ENCODE results near the gene TBC1D22B. TPM values are rescaled to one million over a fixed set of nuclear protein-coding genes. Genes with fewer than 3 reads are reported as not detected.

The TBC1D22B gene, protein sequence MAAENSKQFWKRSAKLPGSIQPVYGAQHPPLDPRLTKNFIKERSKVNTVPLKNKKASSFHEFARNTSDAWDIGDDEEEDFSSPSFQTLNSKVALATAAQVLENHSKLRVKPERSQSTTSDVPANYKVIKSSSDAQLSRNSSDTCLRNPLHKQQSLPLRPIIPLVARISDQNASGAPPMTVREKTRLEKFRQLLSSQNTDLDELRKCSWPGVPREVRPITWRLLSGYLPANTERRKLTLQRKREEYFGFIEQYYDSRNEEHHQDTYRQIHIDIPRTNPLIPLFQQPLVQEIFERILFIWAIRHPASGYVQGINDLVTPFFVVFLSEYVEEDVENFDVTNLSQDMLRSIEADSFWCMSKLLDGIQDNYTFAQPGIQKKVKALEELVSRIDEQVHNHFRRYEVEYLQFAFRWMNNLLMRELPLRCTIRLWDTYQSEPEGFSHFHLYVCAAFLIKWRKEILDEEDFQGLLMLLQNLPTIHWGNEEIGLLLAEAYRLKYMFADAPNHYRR
- total RNA-seq = 2.1 TPM

DNA sequence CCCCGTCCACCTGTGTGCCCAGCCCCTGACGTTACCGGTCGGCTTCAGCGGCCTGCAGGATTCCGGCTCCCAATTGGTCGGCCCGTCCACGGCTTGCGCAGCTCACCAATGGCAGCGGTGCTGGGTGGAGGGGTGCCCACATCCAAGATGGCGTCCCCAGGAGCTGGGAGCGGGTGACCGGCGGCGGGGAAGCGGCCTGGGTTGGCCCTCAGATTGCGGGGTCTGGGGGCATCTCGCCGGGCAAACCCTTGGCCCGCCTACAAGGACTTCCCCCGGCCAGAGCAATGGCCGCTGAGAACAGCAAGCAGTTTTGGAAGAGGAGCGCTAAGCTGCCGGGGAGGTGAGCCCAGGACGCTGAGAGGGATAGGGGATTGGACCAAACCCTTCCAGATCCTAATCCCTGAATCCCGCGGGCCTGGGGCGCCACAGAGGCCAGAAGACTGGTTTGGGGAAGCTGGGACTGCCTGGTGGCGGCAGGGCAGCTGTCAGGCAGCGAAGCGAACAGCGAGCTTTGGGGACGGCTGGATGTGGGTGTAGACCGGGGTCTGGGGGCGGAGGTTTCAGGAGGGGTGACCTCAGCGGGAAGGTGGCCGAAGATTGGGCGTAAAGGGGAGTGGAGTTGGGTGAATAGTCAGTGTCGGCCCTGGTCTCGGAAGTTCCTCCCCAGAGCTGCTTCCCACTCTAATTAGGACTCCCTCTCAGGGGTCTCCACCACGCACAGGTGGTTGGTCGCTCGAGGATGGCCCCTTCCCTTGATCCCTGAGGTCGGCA is at the start of gene TBC1D22B, which contains the start of gene TMEM217:
TSS of gene TBC1D22B (plus strand) at position 139 of the 771 bp plus-strand sequence. CDS start at position 285, 146 bp downstream.
TSS of gene TMEM217 (minus strand) at position 511 of the 771 bp plus-strand sequence. CDS start 39,114 bp downstream, outside the sequence.
- peak; percentile 98 for DNase-seq (ENCODE audit: low spot score)
- peak; percentile 99 for ATAC-seq

DNA sequence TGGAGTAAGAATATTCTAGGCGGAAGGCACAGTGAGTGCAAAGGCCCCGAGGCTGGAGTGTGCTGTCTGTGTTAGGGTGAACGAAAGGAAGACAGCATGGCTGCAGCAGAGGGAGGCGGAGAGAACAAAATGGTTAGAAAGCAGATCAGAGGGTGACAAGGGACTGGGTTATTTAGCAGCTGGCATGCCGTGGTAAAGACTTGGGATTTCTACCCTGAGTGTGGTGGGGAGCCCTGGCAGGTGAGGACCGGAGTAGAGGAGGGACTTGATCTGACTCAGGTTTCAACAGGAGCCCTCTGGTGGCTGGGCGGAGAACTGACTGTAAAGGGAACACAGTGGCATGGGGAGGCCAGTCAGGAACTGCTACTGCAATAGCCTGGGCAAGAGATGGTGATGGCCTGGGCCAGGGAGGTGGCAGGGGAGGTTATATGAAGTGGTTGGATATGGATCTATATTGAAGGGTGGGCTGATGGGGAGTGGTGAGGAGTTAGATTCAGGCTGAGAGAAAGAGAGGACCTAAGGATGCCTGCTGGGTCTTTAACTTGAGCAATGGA is 49.6 kb upstream of the TBC1D22B start:
- DNase-seq (ENCODE audit: low spot score) = peak; percentile 85
- peak; percentile 92 for ATAC-seq

DNA sequence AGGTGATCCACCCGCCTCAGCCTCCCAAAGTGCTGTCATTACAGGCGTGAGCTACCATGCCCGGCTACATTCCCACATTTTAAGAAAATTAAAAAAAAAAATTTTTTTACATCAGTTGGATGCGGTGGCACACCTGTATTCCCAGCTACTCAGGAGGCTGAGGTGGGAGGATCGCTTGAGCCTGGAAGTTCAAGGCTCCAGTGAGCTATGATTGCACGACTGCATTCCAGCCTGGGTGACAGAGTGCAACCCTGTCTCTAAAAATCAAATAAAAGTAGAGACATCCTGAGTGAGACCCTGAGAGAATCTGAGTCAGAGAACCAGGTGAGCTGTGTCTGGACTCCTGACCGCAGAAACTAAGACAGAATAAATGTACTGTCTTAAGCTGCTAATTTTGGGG is 48.8 kb upstream of the TBC1D22B start:
- no peak for DNase-seq (ENCODE audit: low spot score)
- no peak for ATAC-seq

DNA sequence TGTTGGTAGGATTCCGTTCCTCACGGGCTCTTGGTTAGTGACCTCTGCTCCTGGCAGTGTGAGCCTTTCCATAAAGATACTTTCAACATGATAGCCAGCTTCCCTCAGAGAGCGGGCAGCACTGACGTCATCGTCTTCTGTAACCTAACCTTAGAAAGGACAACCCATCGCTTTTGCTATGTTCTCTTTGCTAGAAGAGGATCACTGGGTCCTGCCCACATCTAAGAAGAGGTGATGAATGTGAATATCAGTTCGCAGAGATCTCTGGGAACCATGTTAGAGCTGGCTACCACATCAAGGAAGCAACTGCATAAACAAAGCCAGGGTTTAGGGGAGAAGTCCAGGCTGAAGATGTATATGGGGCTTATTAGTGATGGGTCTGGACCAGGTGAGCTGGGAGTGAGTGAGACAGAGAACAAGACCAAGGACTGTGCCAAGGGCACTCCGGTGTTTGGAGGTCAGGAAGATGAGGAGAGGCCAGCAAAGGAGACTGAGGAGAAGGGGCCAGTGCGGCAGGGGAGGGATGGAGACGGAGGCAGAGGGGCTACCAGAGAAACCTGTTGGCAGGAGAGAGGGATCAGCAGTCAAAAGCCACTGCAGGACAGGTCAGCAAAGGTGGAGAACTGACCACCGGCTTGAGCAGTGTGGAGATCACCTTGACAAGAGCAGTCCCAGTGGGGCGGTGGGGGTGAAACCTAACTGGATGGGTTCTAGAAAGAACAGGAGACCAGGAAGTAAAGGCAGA is 47.9 kb upstream of the TBC1D22B start:
- DNase-seq (ENCODE audit: low spot score) (no peak), ATAC-seq (no peak)

DNA sequence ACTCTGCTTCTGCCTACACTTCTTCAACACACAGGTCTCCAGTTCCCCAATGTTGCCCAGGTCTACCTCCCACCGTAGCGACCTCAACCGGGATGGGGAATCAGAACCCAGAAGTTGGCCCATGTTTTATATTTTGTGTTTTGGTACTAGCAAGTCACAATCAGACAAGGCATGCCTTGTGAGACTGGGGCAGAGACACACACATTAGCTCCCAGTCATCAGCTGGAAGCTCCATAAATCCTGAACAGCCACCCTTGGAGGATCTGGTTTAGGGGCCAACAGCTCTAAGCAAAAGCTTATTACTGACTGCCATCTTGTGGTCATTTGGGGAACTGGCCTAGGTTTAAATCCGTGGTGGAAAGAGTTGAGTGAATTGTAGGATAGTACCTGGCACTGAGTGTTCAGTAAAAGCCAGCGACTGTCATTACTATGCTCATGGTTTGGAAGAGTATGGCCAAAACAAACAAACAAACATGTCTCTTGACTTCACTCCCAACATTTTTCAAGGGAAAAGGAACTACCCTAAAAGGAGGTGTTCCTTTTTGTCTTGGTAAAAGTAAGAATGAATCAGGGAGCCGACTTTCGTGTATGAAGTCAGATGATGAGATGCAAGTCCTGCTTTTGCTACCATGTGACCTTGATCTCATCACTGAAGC is 47.1 kb upstream of the TBC1D22B start:
- peak; percentile 91 for ATAC-seq
- DNase-seq (ENCODE audit: low spot score) = peak; percentile 65

DNA sequence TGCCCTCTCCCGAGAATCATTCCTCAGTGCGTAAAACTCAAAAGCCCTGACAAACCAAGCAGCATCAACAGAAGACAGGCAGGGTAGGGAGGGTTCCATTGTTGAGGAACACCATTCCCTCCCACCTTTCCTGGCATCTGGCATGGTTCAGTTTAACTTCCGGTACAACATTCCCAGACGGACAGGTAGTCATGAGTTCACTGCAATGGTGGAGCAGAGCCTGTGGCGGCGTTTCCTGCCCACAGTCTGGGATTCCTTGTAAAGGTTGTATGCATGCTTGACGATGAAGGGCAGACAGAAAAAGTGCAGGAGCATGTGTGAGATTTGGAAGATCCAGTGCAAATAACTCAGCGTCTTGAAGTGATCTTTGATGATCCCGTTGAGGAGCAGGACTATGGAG is 45.3 kb upstream of the TBC1D22B start:
- DNase-seq (ENCODE audit: low spot score) = no peak
- no peak for ATAC-seq

DNA sequence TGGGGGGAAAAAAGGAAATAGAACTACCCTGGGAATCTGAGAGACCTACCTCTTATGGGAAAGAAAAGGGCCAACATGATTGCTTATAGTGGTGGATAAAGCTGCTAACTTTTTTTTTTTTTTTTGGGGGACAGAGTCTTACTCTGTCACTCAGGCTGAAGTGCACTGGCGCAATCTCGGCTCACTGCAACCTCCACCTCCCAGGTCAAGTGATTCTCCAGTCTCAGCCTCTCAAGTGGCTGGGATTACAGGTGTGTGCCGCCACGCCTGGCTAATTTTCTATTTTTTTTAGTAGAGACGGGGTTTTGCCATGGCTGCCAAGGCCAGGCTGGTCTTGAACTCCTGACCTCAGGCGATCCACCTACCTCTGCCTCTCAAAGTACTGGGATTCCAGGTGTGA is 39.5 kb upstream of the TBC1D22B start:
- no peak for ATAC-seq

DNA sequence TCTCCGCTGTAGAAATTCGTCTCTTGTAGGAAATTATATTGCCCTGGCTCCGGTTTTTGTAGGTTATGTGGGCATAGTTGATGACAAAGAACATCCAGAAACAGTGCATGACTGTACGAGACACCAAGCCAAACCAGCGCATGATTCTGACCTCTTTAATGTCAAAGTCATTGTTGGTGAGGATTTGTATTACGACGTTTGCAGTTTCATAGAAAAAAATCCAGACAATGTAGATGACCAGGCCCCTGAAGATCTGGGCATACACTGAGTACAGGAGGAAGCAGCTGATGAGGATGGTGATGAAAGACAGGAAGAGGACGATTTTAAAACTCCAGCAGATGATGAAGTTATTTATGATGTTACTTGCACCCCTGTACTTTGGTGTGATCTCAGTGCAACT is 39.1 kb upstream of the TBC1D22B start:
- DNase-seq (ENCODE audit: low spot score) = no peak
- no peak for ATAC-seq

More for the DNA sequence above, 39.5 kb upstream of the TBC1D22B start:
- no peak for DNase-seq (ENCODE audit: low spot score)

DNA sequence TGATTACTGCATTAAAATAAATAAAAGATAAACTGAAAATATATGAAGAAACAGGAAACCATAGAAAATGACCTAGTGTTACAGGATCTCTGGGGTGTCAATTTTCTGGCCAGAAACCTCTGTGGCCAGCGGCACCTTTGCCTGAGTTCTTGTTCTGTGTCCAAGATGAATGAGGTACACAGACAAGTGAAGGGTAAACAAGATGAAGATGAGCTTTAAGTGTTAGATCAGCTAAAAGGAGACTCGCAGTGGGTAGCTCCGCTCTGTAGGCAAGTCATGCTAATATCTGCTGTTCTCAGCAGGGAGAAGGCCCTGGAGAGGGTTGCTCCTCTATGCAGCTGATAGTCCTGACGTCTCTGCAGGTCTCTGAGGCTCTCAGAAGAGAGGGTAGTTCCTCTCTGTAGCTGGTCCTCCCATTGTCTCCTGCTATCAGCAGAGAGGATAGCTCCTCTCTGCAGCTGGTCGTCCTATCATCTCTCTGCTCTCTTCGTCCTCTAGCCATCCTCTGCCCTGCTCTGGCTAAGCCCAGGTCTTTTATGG is 35.9 kb upstream of the TBC1D22B start:
- DNase-seq (ENCODE audit: low spot score) = no peak
- ATAC-seq = no peak

DNA sequence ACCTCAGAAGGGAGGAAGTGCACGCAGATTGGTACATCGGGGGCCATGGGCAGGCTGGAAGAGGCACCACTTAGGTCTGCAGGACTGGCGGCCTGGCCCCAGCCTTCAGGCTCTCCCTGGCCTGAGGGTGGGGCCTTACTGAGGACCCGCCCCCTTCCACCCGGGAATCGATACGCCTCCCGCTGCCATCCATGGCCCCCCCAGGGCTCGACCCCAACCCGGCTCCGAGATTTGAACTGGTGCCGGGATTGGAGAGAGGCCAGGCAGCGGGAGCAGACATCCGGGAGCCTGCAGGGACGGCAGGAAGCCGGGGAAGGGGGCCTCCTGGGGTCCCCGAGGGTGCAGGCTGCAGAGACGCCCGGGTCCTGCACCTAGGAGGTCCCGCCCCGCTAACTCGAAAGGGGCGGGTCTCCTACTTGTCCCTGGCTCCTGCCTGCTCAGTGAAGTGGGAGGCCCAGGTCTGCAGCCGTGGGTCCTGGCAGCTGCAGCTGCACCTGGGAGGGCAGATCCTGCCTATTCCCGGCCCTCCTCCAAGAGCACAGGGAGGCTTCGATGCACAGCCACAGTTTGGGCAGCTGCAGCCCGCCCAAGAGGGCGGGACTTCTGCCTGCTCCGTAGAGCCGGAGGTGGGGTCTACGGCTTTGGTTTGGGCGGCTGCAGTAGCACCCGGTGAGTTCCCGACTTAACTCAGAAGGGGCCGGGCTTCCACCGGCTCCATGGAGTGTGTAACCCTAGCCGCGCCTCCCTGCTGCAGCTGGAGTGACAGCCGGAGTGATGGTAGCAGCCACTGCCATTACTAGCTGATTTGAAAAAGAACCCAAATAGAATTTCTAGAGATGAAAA is 35.2 kb upstream of the TBC1D22B start:
- ATAC-seq (peak; percentile 94), DNase-seq (ENCODE audit: low spot score) (peak; percentile 89)

DNA sequence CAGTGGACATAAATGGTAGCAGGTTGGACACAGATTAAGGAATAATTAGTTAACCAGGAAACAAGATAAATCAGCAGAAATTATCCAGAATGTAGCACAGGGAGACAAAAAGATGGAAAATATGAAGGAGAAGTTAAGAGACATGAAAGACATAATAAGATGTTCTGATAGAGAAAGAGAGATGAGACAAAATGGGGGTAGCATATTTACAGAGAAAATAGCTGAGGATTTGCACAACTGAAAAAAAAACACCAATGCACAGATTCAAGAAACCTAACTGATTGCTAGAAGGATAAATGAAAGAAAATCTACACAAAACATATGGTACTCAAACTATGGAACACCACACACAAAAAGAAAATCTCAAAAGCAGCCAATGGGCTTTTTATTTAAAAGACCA is 34.6 kb upstream of the TBC1D22B start:
- ATAC-seq = no peak

DNA sequence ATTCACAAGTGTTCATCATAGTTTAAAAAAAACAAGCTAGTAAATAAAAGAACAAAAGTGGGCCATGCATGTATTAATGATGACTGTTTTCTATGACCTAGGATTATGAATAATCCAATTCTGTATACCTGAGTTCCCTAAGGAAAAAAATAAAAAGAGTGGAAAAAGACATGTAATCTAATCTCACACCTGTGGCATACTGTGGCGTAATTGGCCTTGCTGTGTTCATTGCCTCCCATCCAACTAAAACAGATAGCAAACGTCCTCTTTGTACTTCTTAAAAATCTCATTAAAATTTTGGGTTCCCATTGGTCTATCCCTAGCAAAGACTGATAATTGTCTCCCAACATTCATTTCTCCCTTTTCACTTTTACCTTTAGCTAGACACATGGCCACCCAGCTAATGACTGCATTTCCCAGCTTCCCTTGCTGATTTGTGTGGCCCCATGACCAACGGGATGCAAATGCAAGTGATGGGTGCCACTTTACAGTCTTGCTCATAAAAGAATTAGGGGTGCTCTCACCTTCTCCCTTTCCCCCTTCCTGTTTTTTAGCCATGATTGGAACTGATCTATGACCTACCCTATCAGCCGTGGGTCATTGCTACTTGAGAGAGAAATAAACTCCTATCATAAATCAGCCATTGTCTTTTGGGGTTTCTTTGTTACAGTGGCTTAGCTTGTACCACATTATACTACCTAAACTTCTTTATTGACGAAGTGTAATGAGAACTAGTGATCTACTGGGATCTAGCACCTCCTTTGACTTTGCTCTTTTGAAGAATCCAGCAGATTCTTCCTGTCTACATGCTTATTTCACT is 32.0 kb upstream of the TBC1D22B start:
- ATAC-seq (no peak), DNase-seq (ENCODE audit: low spot score) (no peak)

More for the DNA sequence above, 34.6 kb upstream of the TBC1D22B start:
- DNase-seq (ENCODE audit: low spot score) = no peak

DNA sequence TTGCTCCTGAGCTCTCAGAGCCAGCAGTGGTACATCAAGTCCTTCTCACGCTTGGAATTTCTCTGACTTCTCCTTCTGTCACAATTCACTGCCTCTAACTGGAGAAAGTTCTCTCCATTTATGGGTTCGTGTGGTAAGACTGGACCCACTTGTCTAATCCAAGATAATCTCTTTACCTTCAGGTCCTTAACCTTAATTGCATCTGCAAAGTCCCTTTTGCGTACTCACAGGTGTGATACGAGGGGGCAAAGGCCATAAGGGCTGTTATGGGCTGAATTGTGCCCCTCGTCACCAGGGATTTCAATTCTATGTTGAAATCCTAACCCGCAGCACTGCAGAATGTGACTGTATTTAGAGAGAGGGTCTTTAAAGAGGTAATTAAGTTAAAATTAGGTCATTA is 27.5 kb upstream of the TBC1D22B start:
- no peak for DNase-seq (ENCODE audit: low spot score)
- no peak for ATAC-seq

DNA sequence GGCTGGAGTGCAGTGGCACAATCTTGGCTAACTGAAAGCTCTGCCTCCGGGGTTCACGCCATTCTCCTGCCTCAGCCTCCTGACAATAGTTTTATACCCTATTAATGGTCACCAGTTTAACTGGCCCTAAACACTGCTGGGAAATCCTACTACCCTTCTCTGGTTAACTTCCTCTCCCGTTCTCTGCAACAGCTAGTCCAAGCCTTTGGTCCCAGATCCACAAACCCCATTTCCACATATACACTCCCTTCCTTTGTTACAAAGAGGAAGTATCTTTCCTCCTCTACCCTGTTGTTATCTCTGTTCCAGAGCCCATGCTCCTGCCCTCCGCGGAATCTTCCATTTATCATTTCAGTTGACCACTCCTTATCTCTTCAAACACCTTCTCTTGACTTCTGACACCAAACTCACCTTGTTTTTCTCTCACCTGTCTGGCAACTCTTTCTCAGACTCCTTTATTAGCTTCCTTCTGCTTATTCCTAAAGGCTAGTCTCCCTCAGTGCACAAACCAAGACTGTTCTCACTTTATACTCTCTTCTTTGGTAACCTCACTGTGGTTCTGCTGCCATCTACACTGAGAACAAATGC is 25.0 kb upstream of the TBC1D22B start:
- DNase-seq (ENCODE audit: low spot score) (no peak), ATAC-seq (no peak)

DNA sequence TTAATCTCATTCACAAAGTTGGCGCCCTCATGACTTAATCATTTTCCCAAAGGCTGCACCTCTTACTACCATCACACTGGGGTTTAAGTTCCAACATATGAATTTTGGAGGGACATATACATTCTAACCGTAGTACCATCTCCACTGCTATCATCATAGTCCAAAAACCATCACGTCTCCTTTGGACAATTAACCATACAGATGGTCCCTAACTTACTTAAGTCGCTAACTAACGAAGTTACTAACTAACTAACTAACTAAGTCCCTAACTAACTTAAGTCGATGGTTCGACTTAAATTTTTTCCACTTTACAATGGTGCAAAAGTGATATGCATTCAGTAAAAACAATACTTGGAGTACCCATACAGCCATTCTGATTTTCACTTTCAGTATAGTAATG is 24.0 kb upstream of the TBC1D22B start:
- no peak for ATAC-seq
- no peak for DNase-seq (ENCODE audit: low spot score)

DNA sequence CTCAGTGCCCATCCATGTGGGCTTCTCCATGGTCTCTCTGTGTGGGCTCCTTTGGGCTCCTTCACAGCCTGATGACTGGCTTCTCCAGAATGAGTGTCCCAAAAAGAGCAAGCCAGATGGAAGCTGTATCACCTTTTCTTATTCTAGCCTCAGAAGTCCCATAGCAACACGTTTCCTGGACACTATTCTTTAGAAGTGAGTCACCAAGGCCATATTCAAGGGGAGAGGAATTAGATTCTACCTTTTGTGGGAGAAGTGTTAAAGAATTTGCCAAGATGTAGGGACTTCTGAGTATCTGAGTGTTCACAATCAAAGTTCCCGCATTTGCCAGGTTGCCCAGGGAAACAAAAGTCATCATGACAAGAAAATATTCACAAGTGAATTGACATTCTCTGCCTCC is 20.7 kb upstream of the TBC1D22B start:
- no peak for DNase-seq (ENCODE audit: low spot score)
- no peak for ATAC-seq

DNA sequence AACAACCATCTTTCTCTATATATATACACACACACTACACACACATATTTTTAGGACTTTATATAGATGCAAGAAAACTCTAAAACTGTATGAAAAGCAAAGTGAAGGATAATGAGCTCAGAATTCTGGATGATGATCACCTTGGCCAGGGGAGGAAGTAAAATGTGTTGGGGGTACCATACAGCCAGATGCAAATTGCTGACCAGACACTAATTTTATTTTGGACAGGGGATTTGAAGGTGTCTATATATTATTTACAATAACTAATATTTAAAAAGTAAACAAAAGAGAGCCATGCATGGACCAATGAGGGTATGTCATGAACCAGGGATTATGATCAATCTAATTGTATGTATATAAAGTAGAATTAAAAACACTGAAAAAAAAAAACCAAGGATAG is 19.8 kb upstream of the TBC1D22B start:
- DNase-seq (ENCODE audit: low spot score) = no peak
- no peak for ATAC-seq

DNA sequence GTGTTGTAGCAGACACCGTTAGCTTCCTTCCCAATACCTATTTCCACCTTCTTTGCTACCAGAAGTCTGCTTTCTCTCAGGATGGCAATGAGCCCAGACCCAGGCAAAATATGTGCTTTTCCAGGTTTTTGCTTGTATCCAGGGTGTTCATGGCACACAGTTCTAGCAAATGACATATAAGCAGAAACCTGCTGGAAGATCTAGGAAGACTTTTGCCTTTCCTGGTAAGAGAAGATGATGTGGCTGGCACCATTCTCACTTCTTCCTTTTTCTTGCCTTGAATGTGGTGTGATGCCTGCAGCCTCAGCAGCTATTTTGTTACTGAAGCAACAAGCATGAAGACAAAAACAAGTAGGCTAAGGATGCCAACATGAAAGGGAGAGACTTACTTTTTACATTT is 19.2 kb upstream of the TBC1D22B start:
- ATAC-seq (no peak), DNase-seq (ENCODE audit: low spot score) (no peak)
